Hepatocyte (in vitro differentiated cells): ENCODE results near the gene GINS2. TPM values are rescaled to one million over a fixed set of nuclear protein-coding genes. Genes with fewer than 3 reads are reported as not detected.

Source experiments
- DNase-seq: peaks from one replicate; pipeline ENCODE4 v3.0.0-alpha.2; 2016; ENCODE audit warnings: low spot score
- H2AFZ ChIP-seq: fragments of 200-600 bp; sonication (generic); 2 replicates; pipeline ENCODE4 v1.6.0; 2016; ENCODE audit warnings: antibody characterized with exemption, mild to moderate bottlenecking
- H3K27ac ChIP-seq: fragments of 200-600 bp; sonication (generic); 2 replicates; pipeline ENCODE4 v1.5.1; 2016; ENCODE audit warnings: mild to moderate bottlenecking
- H3K27me3 ChIP-seq: fragments of 200-600 bp; sonication (generic); 2 replicates; pipeline ENCODE4 v1.6.1; 2016
- H3K36me3 ChIP-seq: fragments of 200-600 bp; sonication (generic); replicated peaks from 2 replicates; pipeline ENCODE4 v1.5.1; 2016; ENCODE audit warnings: low read depth; ENCODE audit not compliant: insufficient read depth
- H3K4me1 ChIP-seq: fragments of 200-600 bp; sonication (generic); 2 replicates; pipeline ENCODE4 v1.5.1; 2016; ENCODE audit warnings: mild to moderate bottlenecking, moderate library complexity; ENCODE audit not compliant: insufficient read depth
- H3K4me2 ChIP-seq: fragments of 200-600 bp; sonication (generic); 2 replicates; pipeline ENCODE4 v1.6.0; 2016
- H3K4me3 ChIP-seq: fragments of 200-600 bp; sonication (generic); 2 replicates; pipeline ENCODE4 v1.5.1; 2016; ENCODE audit warnings: mild to moderate bottlenecking
- H3K79me2 ChIP-seq: fragments of 200-600 bp; sonication (generic); 2 replicates; pipeline ENCODE4 v1.6.0; 2017; ENCODE audit warnings: mild to moderate bottlenecking
- H3K9me2 ChIP-seq: fragments of 200-600 bp; sonication (generic); replicated peaks from 2 replicates; pipeline ENCODE4 v1.6.0; 2017; ENCODE audit warnings: mild to moderate bottlenecking; ENCODE audit not compliant: insufficient read depth
- H3K9me3 ChIP-seq: fragments of 200-600 bp; sonication (generic); 2 replicates; pipeline ENCODE4 v1.5.1; 2016; ENCODE audit warnings: low read depth, mild to moderate bottlenecking
- H4K20me1 ChIP-seq: fragments of 200-600 bp; sonication (generic); 2 replicates; pipeline ENCODE4 v1.6.0; 2016; ENCODE audit warnings: mild to moderate bottlenecking; ENCODE audit not compliant: insufficient read depth, poor library complexity, severe bottlenecking
- EZH2 ChIP-seq: fragments of 200-600 bp; sonication (generic); IDR thresholded peaks from 2 replicates; pipeline ENCODE4 v1.6.1; 2016; ENCODE audit warnings: antibody characterized with exemption, mild to moderate bottlenecking, borderline replicate concordance
- EZH2phosphoT487 ChIP-seq: fragments of 200-600 bp; sonication (generic); IDR thresholded peaks from one replicate; pipeline ENCODE4 v1.6.1; 2018; ENCODE audit warnings: antibody characterized with exemption, mild to moderate bottlenecking, low read depth, moderate library complexity; ENCODE audit not compliant: unreplicated experiment, severe bottlenecking
- WGBS: methylation state at CpG from one replicate; pipeline ENCODE4 v1.1.6; 2016; ENCODE audit warnings: low lambda C conversion rate; ENCODE audit errors: missing lambda C conversion rate; 5-methylcytosine and 5-hydroxymethylcytosine counted together
- polyA plus RNA-seq: library from polyadenylated mRNA; unstranded; fragments of >200 nt; fragmentation: Nextera tagmentation; extraction: Ambion mirVana; gene quantifications from 2 replicates; pipeline ENCODE4 v1.2.1, GENCODE V29; 2016
- total RNA-seq: library from RNA; depleted of rRNA; stranded (reverse); fragments of >200 nt; gene quantifications from 2 replicates; pipeline ENCODE4 v1.2.3, GENCODE V29; 2014
- TF ChIP-seq, protein P1 (sequence below): fragments of 200-600 bp; sonication (generic); IDR thresholded peaks from 2 replicates; pipeline ENCODE4 v1.5.1; 2016; ENCODE audit warnings: antibody characterized with exemption, mild to moderate bottlenecking; ENCODE audit not compliant: poor library complexity

Gene GINS2
- total and polyA plus RNA-seq, 2 experiments from 2014 or later, result 6.3 to 7.5 TPM

DNA sequence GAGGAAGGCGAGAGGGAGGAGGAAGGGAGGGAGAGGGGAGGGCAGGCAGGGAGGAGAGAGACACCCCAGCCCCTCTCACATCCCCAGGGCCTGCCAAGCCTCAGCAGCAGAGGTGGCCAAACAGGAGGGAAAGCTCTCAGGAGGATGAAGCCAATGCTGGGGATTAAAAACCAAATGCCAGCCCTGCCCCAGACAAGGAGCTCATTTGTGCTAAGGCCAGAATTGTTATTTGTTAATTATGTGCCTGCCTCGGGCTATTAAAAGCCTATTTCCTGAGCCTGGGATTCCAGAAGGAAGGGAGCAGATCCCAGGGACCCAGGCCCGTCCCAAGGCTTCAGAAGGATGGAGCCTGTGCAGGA, 27.9 kb upstream of the GINS2 start:
- no peak for DNase-seq
- WGBS, result 69% methylated on average over 2 of the region's 3 CpGs
- no peak overlapping the region for H3K27ac ChIP-seq

DNA sequence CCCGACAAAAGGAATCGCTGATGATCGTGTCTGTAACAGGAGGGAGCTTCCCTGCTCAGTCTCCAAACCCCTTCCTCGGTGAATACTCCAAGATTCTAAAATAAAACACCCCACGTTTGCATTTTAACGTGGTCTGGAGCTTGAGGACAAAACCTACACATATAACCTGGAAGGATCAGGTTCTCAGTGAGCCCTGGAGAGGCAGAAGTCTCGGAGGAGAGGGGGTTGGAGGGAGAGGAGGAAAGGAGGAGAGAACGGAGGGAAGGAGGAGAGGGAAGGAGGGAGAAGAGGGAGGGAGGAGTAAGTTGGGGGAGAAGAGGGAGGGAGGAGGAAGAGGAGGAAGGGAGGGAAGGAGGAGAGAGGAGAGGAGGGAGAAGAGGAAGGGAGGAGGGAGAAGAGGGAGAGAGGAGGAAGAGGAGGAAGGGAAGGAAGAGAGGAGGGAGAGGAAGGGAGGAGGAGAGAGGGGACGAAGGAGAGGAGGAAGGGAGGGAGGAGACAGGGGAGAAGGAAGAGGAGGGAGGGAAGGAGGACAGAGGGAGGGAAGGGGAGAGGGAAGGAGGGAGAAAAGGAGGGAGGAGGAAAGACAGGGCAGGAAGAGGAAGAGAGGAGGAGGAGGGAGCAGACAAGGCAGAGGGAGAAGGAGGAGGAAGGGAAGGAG, 27.4 kb upstream of the GINS2 start:
- Histone ChIP-seq H3K9me3 (no peaks in the 10 kb centered on the region), H3K4me1 (peaks cover 12% of the 10 kb centered on the region), H3K4me3 (no peak overlapping the region), H3K36me3 (no peaks in the 10 kb centered on the region), H2AFZ (no peak overlapping the region), H3K4me2 (peak overlapping the region; percentile 63), H3K79me2 (no peaks in the 10 kb centered on the region), H3K9me2 (no peaks in the 10 kb centered on the region), H3K27ac (peak overlapping the region; percentile 54), H3K27me3 (peaks cover 4% of the 10 kb centered on the region), H4K20me1 (no peaks in the 10 kb centered on the region)
- WGBS, result 16% methylated on average over 9 of the region's 9 CpGs
- no peak for DNase-seq
- TF ChIP-seq EZH2phosphoT487 (no peak), EZH2 (no peak)
- TF ChIP-seq, protein P1, sequence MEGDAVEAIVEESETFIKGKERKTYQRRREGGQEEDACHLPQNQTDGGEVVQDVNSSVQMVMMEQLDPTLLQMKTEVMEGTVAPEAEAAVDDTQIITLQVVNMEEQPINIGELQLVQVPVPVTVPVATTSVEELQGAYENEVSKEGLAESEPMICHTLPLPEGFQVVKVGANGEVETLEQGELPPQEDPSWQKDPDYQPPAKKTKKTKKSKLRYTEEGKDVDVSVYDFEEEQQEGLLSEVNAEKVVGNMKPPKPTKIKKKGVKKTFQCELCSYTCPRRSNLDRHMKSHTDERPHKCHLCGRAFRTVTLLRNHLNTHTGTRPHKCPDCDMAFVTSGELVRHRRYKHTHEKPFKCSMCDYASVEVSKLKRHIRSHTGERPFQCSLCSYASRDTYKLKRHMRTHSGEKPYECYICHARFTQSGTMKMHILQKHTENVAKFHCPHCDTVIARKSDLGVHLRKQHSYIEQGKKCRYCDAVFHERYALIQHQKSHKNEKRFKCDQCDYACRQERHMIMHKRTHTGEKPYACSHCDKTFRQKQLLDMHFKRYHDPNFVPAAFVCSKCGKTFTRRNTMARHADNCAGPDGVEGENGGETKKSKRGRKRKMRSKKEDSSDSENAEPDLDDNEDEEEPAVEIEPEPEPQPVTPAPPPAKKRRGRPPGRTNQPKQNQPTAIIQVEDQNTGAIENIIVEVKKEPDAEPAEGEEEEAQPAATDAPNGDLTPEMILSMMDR, result no peak

More for the DNA sequence above, 27.9 kb upstream of the GINS2 start:
- H3K27me3 ChIP-seq, result peaks cover 4% of the 10 kb centered on the region
- no peaks in the 10 kb centered on the region for H3K79me2 ChIP-seq
- TF ChIP-seq EZH2phosphoT487, result no peak
- TF ChIP-seq, protein P1, result no peak
- TF ChIP-seq EZH2, result no peak
- H3K9me3 ChIP-seq, result no peaks in the 10 kb centered on the region
- H4K20me1 ChIP-seq, result no peaks in the 10 kb centered on the region
- no peak overlapping the region for H3K4me3 ChIP-seq
- no peak overlapping the region for H2AFZ ChIP-seq
- H3K36me3 ChIP-seq, result no peaks in the 10 kb centered on the region
- no peak overlapping the region for H3K4me2 ChIP-seq
- no peaks in the 10 kb centered on the region for H3K9me2 ChIP-seq
- peaks cover 12% of the 10 kb centered on the region for H3K4me1 ChIP-seq

DNA sequence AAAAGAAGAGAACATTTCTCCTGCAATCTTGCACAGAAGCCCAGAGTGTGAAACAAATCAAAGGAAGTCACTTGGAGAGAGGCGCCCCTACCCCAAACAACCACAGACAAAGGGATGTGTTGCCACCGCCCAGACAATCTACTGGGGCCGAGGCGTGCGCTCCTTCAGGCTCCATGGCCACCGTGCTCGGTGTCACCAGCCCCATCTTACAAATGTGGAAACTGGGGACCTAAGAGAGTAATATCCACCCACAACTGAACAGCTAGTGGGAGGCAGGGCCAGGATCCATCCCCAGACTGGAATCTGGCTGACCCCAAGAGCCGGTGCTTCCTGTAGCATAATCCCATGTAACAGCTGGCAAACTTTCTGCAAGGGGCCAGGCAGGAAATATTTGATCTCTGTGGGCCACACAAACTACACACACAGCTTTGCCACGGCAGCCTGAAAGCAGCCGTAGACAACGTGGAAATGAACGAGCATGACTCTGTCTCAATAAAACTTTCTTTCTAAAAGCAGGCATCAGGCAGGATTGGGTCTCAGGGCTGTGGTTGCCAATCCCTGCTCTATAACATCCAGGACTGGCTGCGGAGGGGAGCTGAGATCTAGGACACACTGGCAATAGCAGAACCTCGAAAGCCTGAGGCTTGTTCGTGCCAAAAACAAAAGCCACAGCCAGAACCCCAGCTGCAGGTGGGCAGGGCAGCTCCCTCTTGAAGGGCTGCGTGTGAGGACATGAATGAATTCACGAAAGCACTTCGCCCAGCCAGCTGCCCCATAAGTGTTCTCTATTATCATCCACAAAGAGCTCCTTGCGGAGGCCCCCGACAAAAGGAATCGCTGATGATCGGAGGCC, 26.6 kb upstream of the GINS2 start:
- Histone ChIP-seq H3K4me1 (peaks cover 12% of the 10 kb centered on the region), H3K4me2 (peak overlapping the region; percentile 63), H4K20me1 (no peaks in the 10 kb centered on the region), H3K27ac (peak overlapping the region; percentile 54), H3K9me2 (no peaks in the 10 kb centered on the region), H3K27me3 (peaks cover 4% of the 10 kb centered on the region), H3K79me2 (no peaks in the 10 kb centered on the region), H3K4me3 (no peak overlapping the region), H2AFZ (no peak overlapping the region), H3K36me3 (no peaks in the 10 kb centered on the region), H3K9me3 (no peaks in the 10 kb centered on the region)
- 54% methylated on average over 21 of the region's 22 CpGs for WGBS
- TF ChIP-seq EZH2phosphoT487 (no peak), EZH2 (no peak)
- TF ChIP-seq, protein P1, result no peak
- no peak for DNase-seq
